NCI-H2196 treated with DMSO at 0.1 percent for 48 hours (cell line): ENCODE measurements around the gene FGFR1OP2.
"Not testable (repeated sequence)": the region's sequence is repeated elsewhere in the genome, so short reads cannot be mapped to it uniquely, and the experiment has no call there.

Experiments used
- DNase-seq: peaks from one replicate; lab custom pipeline; 2025; ENCODE audit not compliant: unreplicated experiment; lab: John Stamatoyannopoulos, UW

FGFR1OP2 gene

GRCh38 chr12:26940516-26941214, 2.4 kb downstream of the FGFR1OP2 start:
- DNase-seq = no peak

- no peak for DNase-seq
Measured at GRCh38 chr12:26941215-26941594, 2.9 kb downstream of the FGFR1OP2 start.

GRCh38 chr12:26948309-26948708, 10.0 kb downstream of the FGFR1OP2 start:
- no peak for DNase-seq

GRCh38 chr12:26953447-26953846, 15.2 kb downstream of the FGFR1OP2 start:
- no peak for DNase-seq

GRCh38 chr12:26954027-26954426, 15.8 kb downstream of the FGFR1OP2 start:
- DNase-seq = no peak

GRCh38 chr12:26961391-26961790, 23.1 kb downstream of the FGFR1OP2 start:
- DNase-seq = not testable (repeated sequence)

GRCh38 chr12:26961803-26962202, 23.5 kb downstream of the FGFR1OP2 start:
- no peak for DNase-seq

- no peak for DNase-seq
Measured at GRCh38 chr12:26963413-26963812, 25.1 kb downstream of the FGFR1OP2 start.

GRCh38 chr12:26966842-26967241, 28.6 kb downstream of the FGFR1OP2 start:
- DNase-seq = no peak

- no peak for DNase-seq
Measured at GRCh38 chr12:26970136-26970535, 31.9 kb downstream of the FGFR1OP2 start.

- no peak for DNase-seq
Measured at GRCh38 chr12:26971963-26972362, 33.7 kb downstream of the FGFR1OP2 start.

- no peak for DNase-seq
Measured at GRCh38 chr12:26976687-26977086, 38.4 kb downstream of the FGFR1OP2 start.

- DNase-seq = no peak
Measured at GRCh38 chr12:26978801-26979200, 40.5 kb downstream of the FGFR1OP2 start.

GRCh38 chr12:26979733-26980132, 41.5 kb downstream of the FGFR1OP2 start:
- DNase-seq = no peak

GRCh38 chr12:26982866-26983265, 44.6 kb downstream of the FGFR1OP2 start:
- no peak for DNase-seq

- DNase-seq = peak; percentile 53
Measured at GRCh38 chr12:26987634-26988424, 49.6 kb downstream of the FGFR1OP2 start.

- no peak for DNase-seq
Measured at GRCh38 chr12:26988703-26989102, 50.4 kb downstream of the FGFR1OP2 start.

GRCh38 chr12:26989873-26990272, 51.6 kb downstream of the FGFR1OP2 start:
- no peak for DNase-seq

GRCh38 chr12:26991826-26992225, 53.6 kb downstream of the FGFR1OP2 start:
- DNase-seq = no peak

GRCh38 chr12:26994109-26994508, 55.8 kb downstream of the FGFR1OP2 start:
- no peak for DNase-seq

- DNase-seq = no peak
Measured at GRCh38 chr12:26995706-26996105, 57.4 kb downstream of the FGFR1OP2 start.

GRCh38 chr12:26997003-26997402, 58.7 kb downstream of the FGFR1OP2 start:
- DNase-seq = no peak
